Upper lobe of left lung (tissue), 6 donors: Measurements from ENCODE around the gene HNRNPA1. TPM values are rescaled to one million over a fixed set of nuclear protein-coding genes. Genes with fewer than 3 reads are reported as not detected.

Experiments
- ATAC-seq, 2 donors: fragments of 200-7000 bp; cut with Tn5 transposase; one replicate each; pipeline ENCODE4 v1.9.1; 2022; ENCODE audit warnings: mild to moderate bottlenecking in 2 of 2, moderate library complexity in 2 of 2; ENCODE audit not compliant: low FRiP score in 2 of 2
- DNase-seq, 2 donors: peaks; one replicate each; pipeline ENCODE4 v3.0.0-alpha.2; 2019 to 2020
- H3K27ac ChIP-seq, 4 donors: fragments of 200-600 bp; sonication (generic); one replicate each; pipeline ENCODE4 v1.5.1; 2016 to 2019
- H3K27me3 ChIP-seq, 4 donors: fragments of 200-600 bp; sonication (generic); one replicate each; pipeline ENCODE4 v1.5.1; 2017 to 2019
- H3K36me3 ChIP-seq, 4 donors: fragments of 200-600 bp; sonication (generic); one replicate each; pipeline ENCODE4 v1.5.1; 2016 to 2019
- H3K4me1 ChIP-seq, 4 donors: fragments of 200-600 bp; sonication (generic); one replicate each; pipeline ENCODE4 v1.5.1; 2018 to 2019
- H3K4me3 ChIP-seq, 4 donors: fragments of 200-600 bp; sonication (generic); one replicate each; pipeline ENCODE4 v1.5.1; 2017 to 2019; ENCODE audit warnings: mild to moderate bottlenecking in 2 of 4, moderate library complexity in 1 of 4
- H3K9me3 ChIP-seq, 4 donors: fragments of 200-600 bp; sonication (generic); one replicate each; pipeline ENCODE4 v1.5.1; 2018 to 2019
- CTCF ChIP-seq, 6 experiments: fragments of 450-650 bp in 4 of 6; fragments of 200-600 bp in 2 of 6; sonication (generic) in 2 of 6; IDR thresholded peaks; one replicate each; pipeline ENCODE4 v1.5.1; 2016 to 2019; ENCODE audit warnings: antibody characterized with exemption in 6 of 6
- EP300 ChIP-seq, 4 donors: sonication (generic); formaldehyde crosslinking; IDR thresholded peaks; one replicate each; pipeline ENCODE4 v1.5.1; 2017; ENCODE audit warnings: antibody characterized with exemption in 4 of 4, control low read depth in 2 of 4
- POLR2A ChIP-seq, 4 donors: fragments of 450-650 bp; IDR thresholded peaks; one replicate each; pipeline ENCODE4 v1.5.1; 2016 to 2017; ENCODE audit warnings: antibody characterized with exemption in 4 of 4, mild to moderate bottlenecking in 2 of 4
- POLR2AphosphoS5 ChIP-seq, 2 donors: sonication (generic); formaldehyde crosslinking; IDR thresholded peaks; one replicate each; pipeline ENCODE4 v1.5.1; 2017; ENCODE audit warnings: antibody characterized with exemption in 2 of 2
- WGBS, 2 donors: methylation state at CpG; one replicate each; pipeline ENCODE4 v1.1.5; 2017 to 2018; 5-methylcytosine and 5-hydroxymethylcytosine counted together
- total RNA-seq, 6 donors: library from RNA; depleted of rRNA in 4 of 6; stranded (reverse); fragments of >200 nt in 4 of 6; gene quantifications; one replicate each; pipeline versions ENCODE4 v1.1.0 to v1.2.1, GENCODE V29; 2016 to 2021
- donor health status: DM: no; HTN: no; CAD: no; lungs with moderate emphysema.
- donor health status: DM: no; HTN: yes; CAD: no; lungs with severe emphysema.

Gene HNRNPA1
- total RNA-seq, 6 donors from 2014 or later = 255 to 870 (median 475) TPM

DNA sequence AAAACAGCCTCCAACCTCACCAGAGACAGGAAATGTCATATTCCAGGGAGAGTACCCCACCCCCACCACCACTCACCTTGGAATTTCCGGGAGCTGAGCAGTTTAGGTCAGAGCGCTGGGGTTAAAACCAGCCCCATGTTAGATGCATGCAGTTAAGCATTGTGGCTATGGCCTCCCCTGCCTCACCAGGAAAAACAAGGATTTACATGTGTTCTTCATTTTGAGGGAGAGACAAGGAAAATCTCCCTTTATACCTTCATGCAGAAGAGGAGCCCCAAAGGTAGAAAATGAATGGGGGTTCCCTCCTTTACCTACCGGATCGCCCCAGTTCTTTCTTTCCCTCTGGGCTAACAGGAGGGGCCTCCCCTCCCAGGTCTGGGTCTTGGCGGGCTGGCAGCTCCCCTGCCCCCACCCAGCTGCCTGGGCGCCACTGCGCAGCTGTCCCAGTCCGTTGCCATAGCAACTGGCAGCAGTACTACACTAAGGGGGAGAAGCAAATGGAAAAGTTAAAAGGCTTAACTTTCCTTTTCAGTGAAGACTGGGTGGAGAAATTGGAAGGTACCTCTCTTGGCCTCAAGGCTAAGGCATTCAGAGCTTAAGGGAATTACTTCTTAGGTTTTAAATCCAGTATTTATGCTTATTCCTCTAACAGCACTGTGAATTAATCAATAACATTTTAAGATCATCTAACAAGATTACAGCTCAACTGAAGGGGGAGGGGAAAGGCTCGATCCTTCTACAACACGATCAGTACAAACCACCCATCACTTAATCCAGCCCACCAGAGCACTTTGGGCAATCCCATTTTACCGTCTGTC lies 21.1 kb upstream of the HNRNPA1 start:
- Histone ChIP-seq H3K27ac (peak overlapping the region; percentile 17 to 75 (median 60)), H3K36me3 (peaks cover 0 to 28% (median 14%) of the 10 kb centered on the region in 4 donors), H3K4me1 (peaks cover 19 to 31% (median 27%) of the 10 kb centered on the region in 4 donors), H3K4me3 (peak overlapping the region in 3 of 4 donors; percentile 36 to 50 (median 46)), H3K9me3 (no peaks in the 10 kb centered on the region), H3K27me3 (no peaks in the 10 kb centered on the region)
- DNase-seq (peak; percentile 80 to 87), ATAC-seq (peak; percentile 88 to 93)
- 8 to 11% methylated on average over 11 of the region's 11 CpGs for WGBS, 2 donors
- peak in 1 of 6 experiments; percentile 14 for TF ChIP-seq CTCF (IDR thresholded peaks at IDR 0.05)
- no peak for TF ChIP-seq POLR2A (IDR thresholded peaks at IDR 0.05)
- no peak for TF ChIP-seq EP300 (IDR thresholded peaks at IDR 0.05)

DNA sequence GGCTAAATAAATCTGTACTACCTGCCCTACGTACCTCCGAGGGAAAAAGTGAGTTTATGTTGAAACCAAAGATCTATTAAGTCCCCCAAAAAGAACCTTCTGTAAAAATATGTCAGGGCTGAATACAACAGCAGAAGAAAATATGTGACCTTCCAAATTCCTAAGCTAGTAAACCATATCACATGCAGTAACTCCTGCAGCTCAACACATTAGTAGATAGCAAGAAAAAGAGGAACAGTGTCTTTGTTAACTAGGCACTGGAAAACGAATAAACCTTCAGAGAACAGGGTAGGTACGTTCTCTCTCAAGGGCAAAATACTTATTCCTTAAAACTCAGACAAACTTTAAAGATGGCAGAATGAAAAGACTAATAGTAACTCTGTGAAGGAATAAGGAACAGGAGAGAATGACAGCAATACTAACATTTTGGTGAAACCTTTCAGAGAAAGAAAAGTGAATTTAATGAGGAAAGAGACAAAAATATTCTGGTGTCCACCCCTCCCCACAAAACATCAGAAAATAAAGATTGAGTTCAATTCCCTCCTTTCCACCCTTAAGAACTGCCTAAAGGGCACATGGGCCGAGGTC lies 18.6 kb upstream of the HNRNPA1 start:
- DNase-seq (no peak), ATAC-seq (no peak)
- H3K4me3 ChIP-seq = no peak overlapping the region
- TF ChIP-seq CTCF (IDR thresholded peaks at IDR 0.05) = no peak
- TF ChIP-seq EP300 (IDR thresholded peaks at IDR 0.05) = no peak
- TF ChIP-seq POLR2AphosphoS5 (IDR thresholded peaks at IDR 0.05) = no peak
- no peak for TF ChIP-seq POLR2A (IDR thresholded peaks at IDR 0.05)
- peaks cover 0 to 5% (median 4%) of the 10 kb centered on the region in 4 donors for H3K36me3 ChIP-seq
- 65 to 69% methylated on average over 5 of the region's 5 CpGs for WGBS, 2 donors
- H3K27me3 ChIP-seq = no peaks in the 10 kb centered on the region
- no peak overlapping the region for H3K27ac ChIP-seq
- peaks cover 19 to 31% (median 27%) of the 10 kb centered on the region in 4 donors for H3K4me1 ChIP-seq
- H3K9me3 ChIP-seq = no peaks in the 10 kb centered on the region

DNA sequence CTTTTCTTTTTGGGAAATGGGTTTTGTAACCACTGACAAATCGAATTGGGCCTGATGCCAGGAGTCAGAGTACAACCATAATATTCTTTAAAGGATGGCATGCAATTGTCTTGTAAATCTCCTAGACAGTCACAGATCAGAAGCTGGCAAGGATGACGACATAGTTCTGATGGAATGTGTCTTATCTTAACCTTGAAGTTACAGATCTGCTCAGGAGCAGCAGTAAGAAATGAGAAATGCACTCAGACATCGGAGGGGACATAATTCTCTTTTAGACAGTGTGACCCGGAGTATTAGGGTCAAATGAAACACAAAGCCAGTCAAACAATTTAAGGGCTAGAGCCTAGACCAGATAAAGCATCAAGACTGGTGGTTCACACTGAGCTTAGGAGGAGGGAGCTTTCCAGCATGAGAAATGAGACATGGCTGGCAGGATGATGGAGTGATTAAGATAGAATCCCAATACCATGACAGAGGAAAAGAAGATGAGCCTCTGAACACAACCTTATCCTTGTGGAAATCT lies 18.1 kb upstream of the HNRNPA1 start:
- H3K36me3 ChIP-seq = no peaks in the 10 kb centered on the region
- TF ChIP-seq POLR2A (IDR thresholded peaks at IDR 0.05) (no peak), POLR2AphosphoS5 (IDR thresholded peaks at IDR 0.05) (no peak), EP300 (IDR thresholded peaks at IDR 0.05) (no peak), CTCF (IDR thresholded peaks at IDR 0.05) (no peak)
- H3K27me3 ChIP-seq = no peaks in the 10 kb centered on the region
- H3K9me3 ChIP-seq = no peaks in the 10 kb centered on the region
- H3K4me3 ChIP-seq = no peak overlapping the region
- no peak for DNase-seq
- H3K4me1 ChIP-seq = peaks cover 19 to 31% (median 27%) of the 10 kb centered on the region in 4 donors
- 38 to 42% methylated on average over 4 of the region's 4 CpGs for WGBS, 2 donors
- no peak overlapping the region for H3K27ac ChIP-seq
- ATAC-seq = no peak

- TF ChIP-seq POLR2A (IDR thresholded peaks at IDR 0.05) = no peak
- no peak for TF ChIP-seq EP300 (IDR thresholded peaks at IDR 0.05)
- TF ChIP-seq CTCF (IDR thresholded peaks at IDR 0.05) = no peak
- no peak for TF ChIP-seq POLR2AphosphoS5 (IDR thresholded peaks at IDR 0.05)
- no peaks in the 10 kb centered on the region for H3K36me3 ChIP-seq
- 94 to 100% methylated on average over 4 of the region's 4 CpGs for WGBS, 2 donors
- peaks cover 0 to 12% (median 7%) of the 10 kb centered on the region in 4 donors for H3K4me1 ChIP-seq
- no peaks in the 10 kb centered on the region for H3K9me3 ChIP-seq
- H3K27ac ChIP-seq = no peak overlapping the region
- H3K27me3 ChIP-seq = no peaks in the 10 kb centered on the region
- DNase-seq (no peak), ATAC-seq (no peak)
- H3K4me3 ChIP-seq = no peak overlapping the region
Observed at GRCh38 chr12:54265364-54265812, 15.1 kb upstream of the HNRNPA1 start.
